Kidney glomerular epithelial cell (primary cell): ENCODE data around the gene MTCH1.
"Not testable (repeated sequence)": the region's sequence is repeated elsewhere in the genome, so short reads cannot be mapped to it uniquely, and the experiment has no call there.

Source experiments
- DNase-seq: peaks from one replicate; lab custom pipeline; 2025; lab: John Stamatoyannopoulos, UW

The MTCH1 gene

GRCh38 chr6:36997811-36998722 lies 12.1 kb upstream of the MTCH1 start:
- DNase-seq = no peak

- not testable (repeated sequence) for DNase-seq
These were observed 4.4 kb upstream of the MTCH1 start for GRCh38 chr6:36990401-36990800.

GRCh38 chr6:36989264-36989663 lies 3.3 kb upstream of the MTCH1 start:
- DNase-seq = no peak

GRCh38 chr6:36986704-36987047 lies 680 bp upstream of the MTCH1 start:
- no peak for DNase-seq

GRCh38 chr6:36985417-36985807 lies 584 bp downstream of the MTCH1 start:
- no peak for DNase-seq

- DNase-seq = no peak
These were observed 1.2 kb downstream of the MTCH1 start for GRCh38 chr6:36984581-36985416.

- no peak for DNase-seq
These were observed 2.5 kb downstream of the MTCH1 start for GRCh38 chr6:36983538-36983937.

- DNase-seq = no peak
These were observed 4.9 kb downstream of the MTCH1 start for GRCh38 chr6:36980876-36981619.

GRCh38 chr6:36980129-36980528 lies 5.9 kb downstream of the MTCH1 start:
- DNase-seq = no peak

GRCh38 chr6:36979347-36979742 lies 6.7 kb downstream of the MTCH1 start:
- DNase-seq = peak; percentile 18

GRCh38 chr6:36978421-36979346 lies 7.3 kb downstream of the MTCH1 start:
- no peak for DNase-seq

GRCh38 chr6:36977470-36977941 lies 8.5 kb downstream of the MTCH1 start:
- DNase-seq = no peak

- no peak for DNase-seq
These were observed 9.1 kb downstream of the MTCH1 start for GRCh38 chr6:36976931-36977330.

GRCh38 chr6:36976509-36976908 lies 9.5 kb downstream of the MTCH1 start:
- DNase-seq = no peak

- DNase-seq = no peak
These were observed 10.1 kb downstream of the MTCH1 start for GRCh38 chr6:36976007-36976264.

- DNase-seq = no peak
These were observed 10.6 kb downstream of the MTCH1 start for GRCh38 chr6:36975231-36976006.

- DNase-seq = no peak
These were observed 12.3 kb downstream of the MTCH1 start for GRCh38 chr6:36973647-36974046.

GRCh38 chr6:36973190-36973589 lies 12.8 kb downstream of the MTCH1 start:
- no peak for DNase-seq

GRCh38 chr6:36971921-36972673 lies 13.9 kb downstream of the MTCH1 start:
- DNase-seq = no peak
